Stomach (tissue), 9 donors: ENCODE results near the gene PCGF3. TPM values are rescaled to one million over a fixed set of nuclear protein-coding genes. Genes with fewer than 3 reads are reported as not detected.
A peak's percentile ranks its signal among the peaks of the same experiment; 100 is the strongest.

Experiments
- DNase-seq, 2 donors: peaks; one replicate each; pipeline versions ENCODE4 v3.0.0 to v3.0.0-alpha.2; 2013 to 2019
- H3K27ac ChIP-seq, 5 donors: fragments of 200-600 bp in 4 of 5; sonication (generic) in 4 of 5; one replicate each; pipeline ENCODE4 v1.5.1; 2013 to 2019; ENCODE audit warnings: mild to moderate bottlenecking in 1 of 5, moderate library complexity in 1 of 5
- H3K27me3 ChIP-seq, 3 donors: fragments of 200-600 bp; sonication (generic); one replicate each; pipeline ENCODE4 v1.5.1; 2017 to 2019; ENCODE audit warnings: mixed run types in 1 of 3
- H3K36me3 ChIP-seq, 4 donors: fragments of 200-600 bp; sonication (generic); 1 replicate in 3 of 4; 2 replicates in 1 of 4; pipeline ENCODE4 v1.5.1; 2016 to 2019
- H3K4me1 ChIP-seq, 4 donors: fragments of 200-600 bp; sonication (generic); one replicate each; pipeline ENCODE4 v1.5.1; 2016 to 2019
- H3K4me3 ChIP-seq, 4 donors: fragments of 200-600 bp; sonication (generic) in 3 of 4; one replicate each; pipeline ENCODE4 v1.5.1; 2016 to 2019; ENCODE audit warnings: mild to moderate bottlenecking in 1 of 4
- H3K9me3 ChIP-seq, 4 donors: fragments of 200-600 bp; sonication (generic); one replicate each; pipeline ENCODE4 v1.5.1; 2016 to 2019
- CTCF ChIP-seq, 7 experiments: fragments of 450-650 bp in 4 of 7; fragments of 200-600 bp in 3 of 7; sonication (generic) in 3 of 7; IDR thresholded peaks; one replicate each; pipeline ENCODE4 v1.5.1; 2016 to 2019; ENCODE audit warnings: antibody characterized with exemption in 7 of 7, control low read depth in 2 of 7, mild to moderate bottlenecking in 1 of 7
- EP300 ChIP-seq: sonication (generic); formaldehyde crosslinking; IDR thresholded peaks from one replicate; pipeline ENCODE4 v1.6.1; 2017; ENCODE audit warnings: antibody characterized with exemption
- POLR2A ChIP-seq, 4 donors: fragments of 450-650 bp; IDR thresholded peaks; one replicate each; pipeline ENCODE4 v1.6.1; 2016; ENCODE audit warnings: antibody characterized with exemption in 4 of 4, control low read depth in 2 of 4, mild to moderate bottlenecking in 1 of 4, moderate library complexity in 1 of 4
- POLR2AphosphoS5 ChIP-seq, 3 donors: sonication (generic); formaldehyde crosslinking; IDR thresholded peaks; one replicate each; pipeline ENCODE4 v1.6.1; 2016; ENCODE audit warnings: antibody characterized with exemption in 3 of 3
- WGBS, 5 donors: extraction: QIAGEN DNeasy Blood & Tissue Kit in 3 of 5; methylation state at CpG; one replicate each; pipeline versions ENCODE4 v1.1.5 to v1.1.7; 2013 to 2018; 5-methylcytosine and 5-hydroxymethylcytosine counted together
- intact Hi-C: fragments of 100-400 bp; cut with DNase I; formaldehyde crosslinking; loops from one replicate; pipeline ENCODE4 v1.15.1; 2023; ENCODE audit warnings: low total_unique reads
- polyA plus RNA-seq, 3 donors: library from polyadenylated mRNA; stranded (reverse); fragments of 200-250 nt; gene quantifications; one replicate each; pipeline ENCODE4 v1.2.3, GENCODE V29; 2013
- total RNA-seq, 5 donors: library from RNA; depleted of rRNA; stranded (reverse); fragments of >200 nt; gene quantifications; one replicate each; pipeline versions ENCODE4 v1.1.0 to v1.2.3, GENCODE V29; 2014 to 2016
- donor health status: healthy with polysubstance abuse.
- donor health status: Bipolar disorder and iron deficiency.
- donor health status: healthy.

Gene PCGF3
- total and polyA plus RNA-seq, 8 donors, result 24.7 to 140 (median 62.7) TPM

DNA sequence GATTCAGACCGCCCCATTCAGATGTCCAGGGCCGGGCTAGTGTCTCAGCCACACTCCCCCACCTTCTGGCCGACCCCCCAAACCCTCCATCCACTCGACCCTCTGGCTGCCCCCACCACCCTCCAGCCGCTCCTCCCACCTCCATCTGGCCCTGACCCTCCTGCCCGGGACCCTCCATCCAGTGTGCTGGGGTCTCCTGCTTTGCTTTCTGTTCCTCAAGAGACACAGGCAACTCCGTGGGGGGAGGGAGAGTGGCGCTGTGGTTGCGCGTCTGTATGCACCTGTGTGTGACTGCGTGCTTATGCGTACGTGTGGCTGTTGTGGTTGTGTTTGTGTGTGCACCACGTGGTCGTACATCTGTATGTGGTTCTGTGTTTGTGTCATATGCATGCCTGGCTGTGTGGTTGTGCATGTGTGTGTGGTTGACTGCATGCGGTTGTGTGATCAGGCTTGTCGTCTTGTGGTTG is 87.0 kb downstream of the PCGF3 start:
- 32 to 45% (median 38%) methylated on average over 17 of the region's 17 CpGs for WGBS, 5 donors
- Histone ChIP-seq H3K9me3 (no peaks in the 10 kb centered on the region), H3K4me3 (peak overlapping the region; percentile 28 to 49 (median 35)), H3K27me3 (peaks cover 19 to 100% (median 55%) of the 10 kb centered on the region in 3 donors), H3K27ac (no peak overlapping the region), H3K4me1 (peaks cover 26 to 58% (median 42%) of the 10 kb centered on the region in 4 donors), H3K36me3 (no peaks in the 10 kb centered on the region)
- peak in 1 of 2 donors; percentile 49 for DNase-seq
- intact Hi-C loops, result no loop called here
- TF ChIP-seq CTCF (IDR thresholded peaks at IDR 0.05), result no peak
- TF ChIP-seq EP300, result no peak
- TF ChIP-seq POLR2AphosphoS5 (IDR thresholded peaks at IDR 0.05), result no peak
- TF ChIP-seq POLR2A (IDR thresholded peaks at IDR 0.05), result no peak

GRCh38 chr4:793093-793861 is 87.6 kb downstream of the PCGF3 start:
- Histone ChIP-seq H3K4me3 (peak overlapping the region in 1 of 4 donors; percentile 49), H3K27ac (no peak overlapping the region), H3K36me3 (no peaks in the 10 kb centered on the region), H3K4me1 (peaks cover 26 to 53% (median 42%) of the 10 kb centered on the region in 4 donors), H3K9me3 (no peaks in the 10 kb centered on the region), H3K27me3 (peaks cover 19 to 95% (median 55%) of the 10 kb centered on the region in 3 donors)
- no peak for DNase-seq
- TF ChIP-seq CTCF (IDR thresholded peaks at IDR 0.05), result no peak
- intact Hi-C loops, result no loop called here
- 57 to 69% (median 65%) methylated on average over 9 to 19 of the region's 19 CpGs for WGBS, 5 donors

- intact Hi-C loops, result no loop called here
Measured at GRCh38 chr4:793941-794621, 88.4 kb downstream of the PCGF3 start.

More at GRCh38 chr4:793941-794621, 88.4 kb downstream of the PCGF3 start:
- Histone ChIP-seq H3K4me3 (no peak overlapping the region), H3K36me3 (no peaks in the 10 kb centered on the region), H3K4me1 (peaks cover 26 to 45% (median 39%) of the 10 kb centered on the region in 4 donors), H3K9me3 (no peaks in the 10 kb centered on the region), H3K27me3 (peaks cover 19 to 87% (median 55%) of the 10 kb centered on the region in 3 donors), H3K27ac (no peak overlapping the region)
- TF ChIP-seq POLR2A (IDR thresholded peaks at IDR 0.05) (no peak), POLR2AphosphoS5 (IDR thresholded peaks at IDR 0.05) (no peak), CTCF (IDR thresholded peaks at IDR 0.05) (no peak), EP300 (no peak)
- WGBS, 5 donors, result 29 to 64% (median 50%) methylated on average over 8 to 19 of the region's 19 CpGs
- DNase-seq, result no peak
